ENCODE measurements around the gene PLGRKT.
"Not testable (repeated sequence)": the region's sequence is repeated elsewhere in the genome, so short reads cannot be mapped to it uniquely, and the experiment has no call there.

Gene PLGRKT

GRCh38 chr9:5375091-5375490, 62.6 kb downstream of the PLGRKT start:
- DNase-seq: no peak

- DNase-seq: no peak
Observed at GRCh38 chr9:5364294-5365024, 73.3 kb downstream of the PLGRKT start.

DNA sequence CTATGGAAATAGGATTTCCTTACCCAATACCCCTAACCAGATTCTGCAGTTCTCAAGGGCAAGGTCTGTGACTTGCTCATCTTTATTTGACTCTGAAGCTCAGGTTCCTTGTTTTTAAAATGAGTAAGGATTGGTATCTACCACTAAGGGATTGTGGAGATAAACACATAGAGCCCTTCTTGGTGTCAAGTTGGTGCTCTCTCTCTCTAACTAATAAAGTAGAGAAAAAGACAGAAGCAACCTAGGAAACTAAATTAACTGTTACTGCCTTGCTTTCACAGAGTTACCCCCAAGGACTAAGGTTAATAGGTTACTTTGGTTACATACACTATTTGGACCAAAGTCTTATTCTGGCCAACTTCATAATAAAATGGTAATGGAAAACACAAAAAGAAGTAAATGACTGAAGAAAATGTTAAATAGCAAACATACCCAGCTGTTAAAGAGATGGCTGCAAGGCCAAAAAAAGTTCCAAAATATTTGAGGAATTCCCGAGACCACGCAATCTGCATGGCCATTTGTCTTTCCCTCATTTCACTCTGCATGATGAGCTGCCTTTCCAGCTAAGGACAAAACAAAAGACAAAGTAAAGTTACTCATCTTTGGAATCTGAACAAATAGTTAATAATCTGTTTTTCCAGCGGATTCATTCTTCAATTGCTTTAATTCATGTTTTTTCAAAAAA, 76.3 kb downstream of the PLGRKT start:
- DNase-seq: no peak

DNA sequence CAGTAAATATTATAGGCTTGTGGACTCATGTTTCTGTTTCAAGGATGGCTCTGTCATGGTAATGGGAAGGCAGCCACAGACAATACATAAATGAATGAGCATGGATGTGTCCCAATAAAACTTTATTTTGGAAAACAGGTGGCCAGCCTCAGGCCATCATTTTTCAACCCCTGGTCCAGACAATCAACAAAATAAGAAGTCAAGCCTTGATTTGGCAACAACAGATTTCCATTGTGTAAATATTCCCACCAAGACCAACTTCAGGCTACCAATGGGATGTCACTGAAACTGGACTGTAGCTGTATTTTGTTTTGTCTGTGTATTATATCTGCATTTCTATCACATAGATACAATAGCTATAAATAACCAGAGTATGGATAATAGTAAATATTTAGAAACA, 77.4 kb downstream of the PLGRKT start:
- no peak for DNase-seq

- DNase-seq: no peak
Observed at GRCh38 chr9:5357431-5358105, 80.2 kb downstream of the PLGRKT start.

DNA sequence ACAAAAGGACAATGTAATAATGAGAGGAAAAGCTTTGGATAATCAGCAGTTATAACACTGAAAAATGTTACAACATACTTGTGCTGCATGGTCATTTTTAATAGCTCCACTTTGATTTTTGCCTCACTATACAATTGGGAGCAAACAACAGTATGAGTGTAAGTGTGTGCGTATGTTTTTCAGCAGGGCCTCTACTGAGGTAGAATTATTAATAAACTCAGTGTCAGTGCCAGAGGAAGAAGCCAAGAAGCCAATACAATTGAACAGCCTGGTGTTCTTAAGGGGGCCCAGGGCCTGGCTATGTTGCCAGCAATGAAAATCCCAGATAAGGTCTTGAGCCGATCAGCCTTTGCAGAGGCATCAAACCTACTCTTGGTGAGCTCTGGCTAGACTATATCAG, 81.9 kb downstream of the PLGRKT start:
- no peak for DNase-seq

- no peak for DNase-seq
Observed at GRCh38 chr9:5355226-5355625, 82.5 kb downstream of the PLGRKT start.

- no peak for DNase-seq
Observed at GRCh38 chr9:5354184-5354583, 83.5 kb downstream of the PLGRKT start.

GRCh38 chr9:5352637-5353248, 85.0 kb downstream of the PLGRKT start:
- DNase-seq: no peak

- not testable (repeated sequence) for DNase-seq
Observed at GRCh38 chr9:5338992-5339981, 98.4 kb downstream of the PLGRKT start, which contains the start of gene RLN1. Gene RLN1, minus strand, starts transcription at chr9:5339876. Its CDS starts 130 bp downstream, at chr9:5339746.

- no peak for DNase-seq
Observed at GRCh38 chr9:5336688-5337087, 101.0 kb downstream of the PLGRKT start.

DNA sequence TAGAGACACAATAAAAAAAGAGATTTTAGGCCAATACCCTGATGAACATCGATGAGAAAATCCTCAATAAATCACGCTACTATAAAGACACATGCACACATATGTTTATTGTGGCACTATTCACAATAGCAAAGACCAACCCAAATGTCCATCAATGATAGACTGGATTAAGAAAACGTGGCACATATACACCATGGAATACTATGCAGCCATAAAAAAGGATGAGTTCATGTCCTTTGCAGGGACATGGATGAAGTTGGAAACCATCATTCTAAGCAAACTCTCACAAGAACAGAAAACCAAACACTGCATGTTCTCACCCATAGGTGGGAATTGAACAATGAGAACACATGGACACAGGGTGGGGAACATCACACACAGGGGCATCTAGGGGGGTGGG, 106.4 kb downstream of the PLGRKT start:
- not testable (repeated sequence) for DNase-seq

DNA sequence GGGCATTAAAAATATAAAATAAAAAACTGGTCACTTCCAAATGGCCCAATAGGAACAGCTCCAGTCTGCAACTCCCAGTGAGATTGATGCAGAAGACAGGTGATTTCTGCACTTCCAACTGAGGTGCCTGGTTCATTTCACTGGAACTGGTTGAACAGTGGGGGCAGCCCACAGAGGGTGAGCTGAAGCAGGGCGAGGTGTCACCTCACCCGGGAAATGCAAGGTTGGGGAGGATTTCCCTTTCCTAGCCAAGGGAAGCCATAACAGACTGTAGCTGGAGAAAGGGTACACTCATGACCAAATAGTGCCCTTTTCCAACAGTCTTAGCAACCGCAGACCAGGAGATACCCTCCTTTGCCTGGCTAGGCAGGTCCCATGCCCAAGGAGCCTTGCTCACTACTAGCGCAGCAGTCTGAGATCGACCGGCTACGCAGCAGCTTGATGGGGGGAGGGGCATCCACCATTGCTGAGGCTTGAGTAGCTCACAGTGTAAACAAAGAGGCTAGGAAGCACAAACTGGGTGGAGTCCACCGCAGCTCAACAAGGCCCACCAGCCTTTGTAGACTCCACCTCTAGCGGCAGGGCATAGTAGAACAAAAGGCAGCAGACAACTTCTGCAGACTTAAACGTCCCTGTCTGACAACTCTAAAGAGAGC, 110.7 kb downstream of the PLGRKT start:
- DNase-seq: peak in 1 of 2 experiments; percentile 5

- DNase-seq: no peak
Observed at GRCh38 chr9:5326187-5326586, 111.5 kb downstream of the PLGRKT start.

GRCh38 chr9:5321601-5322000, 116.1 kb downstream of the PLGRKT start:
- not testable (repeated sequence) for DNase-seq

DNA sequence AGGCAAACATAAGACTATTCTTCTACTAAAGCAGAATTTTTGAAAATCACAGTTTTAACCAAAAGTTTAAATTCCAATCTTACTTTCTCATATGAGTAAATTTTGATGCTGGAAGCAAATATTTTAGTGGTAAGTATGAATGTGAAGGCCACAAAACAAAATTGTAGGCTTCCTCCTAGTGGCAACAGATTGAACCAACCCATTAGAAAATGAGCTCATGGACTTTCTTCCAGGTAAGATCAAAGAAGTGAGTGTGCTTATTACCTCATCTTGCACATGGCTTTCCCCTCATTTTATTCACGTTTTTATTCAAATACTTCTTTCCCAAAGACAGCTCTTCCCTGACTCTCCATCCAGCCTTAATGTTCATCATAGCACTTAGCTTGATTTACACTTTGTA, 116.7 kb downstream of the PLGRKT start:
- DNase-seq: no peak

GRCh38 chr9:5316406-5316805, 121.3 kb downstream of the PLGRKT start:
- DNase-seq: not testable (repeated sequence)

- no peak for DNase-seq
Observed at GRCh38 chr9:5315187-5315923, 122.4 kb downstream of the PLGRKT start.

GRCh38 chr9:5310851-5311250, 126.9 kb downstream of the PLGRKT start:
- no peak for DNase-seq

Data from activated CD4-positive, alpha-beta T cell treated with anti-CD3 and anti-CD28 coated beads, Interleukin-2, amount 50 U/mL, for 4 hours (primary cell).